ENCODE measurements around the gene PPP6R2. TPM values are rescaled to one million over a fixed set of nuclear protein-coding genes. Genes with fewer than 3 reads are reported as not detected.
A peak's percentile ranks its signal among the peaks of the same experiment; 100 is the strongest.

Gene PPP6R2
- total RNA-seq, 6 experiments from 2014 or later: 38.3 to 80.3 (median 54.4) TPM

DNA sequence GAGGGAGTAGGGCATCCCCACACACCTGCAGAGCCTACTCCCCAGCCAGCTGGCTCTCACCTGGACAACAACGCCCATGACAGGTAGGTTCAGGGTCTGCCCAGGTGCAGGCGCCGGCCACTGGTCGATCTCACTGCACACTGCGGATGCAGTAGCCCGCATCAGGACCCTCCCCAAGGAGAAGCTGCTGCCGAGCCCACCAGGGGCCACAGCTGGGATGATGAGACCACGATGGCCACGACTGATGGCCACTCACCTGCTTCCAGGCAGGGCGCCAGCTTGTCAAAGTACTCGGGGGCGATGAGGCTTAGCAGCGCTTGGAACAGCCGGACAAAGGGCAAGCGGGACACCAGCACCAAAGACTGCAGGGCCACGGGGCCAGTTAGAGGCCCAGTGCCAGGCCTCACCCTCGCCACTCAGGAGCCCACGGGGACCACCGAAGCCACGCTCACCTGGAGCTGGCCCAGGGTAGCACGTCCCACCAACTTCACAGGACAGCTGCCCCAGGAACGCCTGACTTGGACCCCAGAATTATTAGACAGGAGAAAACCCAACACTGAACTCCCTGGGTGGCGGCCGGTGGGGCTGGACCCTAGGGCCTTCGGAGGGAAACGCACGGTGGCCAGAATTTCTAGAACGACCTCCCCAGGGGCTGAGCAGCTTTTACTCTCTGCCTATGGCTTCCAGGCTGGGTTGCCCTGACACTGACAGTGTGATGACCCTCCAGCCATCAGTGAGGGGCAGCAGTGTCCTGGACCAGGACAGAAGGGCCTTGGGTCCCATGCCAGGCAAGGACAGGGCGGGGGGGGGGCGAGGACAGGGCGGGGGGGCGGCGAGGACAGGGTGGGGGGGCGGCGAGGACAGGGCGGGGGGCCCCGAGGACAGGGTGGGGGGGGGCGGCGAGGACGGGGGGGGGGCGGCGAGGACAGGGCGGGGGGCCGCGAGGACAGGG, 26.7 kb upstream of the PPP6R2 start:
- peak in 1 of 3 donors; percentile 48 for DNase-seq
- no peaks in the 10 kb centered on the region for H3K27me3 ChIP-seq
- no peaks in the 10 kb centered on the region for H3K4me1 ChIP-seq
- H3K4me3 ChIP-seq: no peak overlapping the region
- ATAC-seq: no peak
- intact Hi-C loops (cut with DNase I): no loop called here
- H3K27ac ChIP-seq: no peak overlapping the region
- WGBS (ENCODE audit: insufficient coverage, low coverage, low lambda C conversion rate, missing lambda C conversion rate): 56% methylated on average over 7 of the region's 45 CpGs
- no peak for TF ChIP-seq POLR2A (IDR thresholded peaks at IDR 0.05)
- TF ChIP-seq, protein P1, sequence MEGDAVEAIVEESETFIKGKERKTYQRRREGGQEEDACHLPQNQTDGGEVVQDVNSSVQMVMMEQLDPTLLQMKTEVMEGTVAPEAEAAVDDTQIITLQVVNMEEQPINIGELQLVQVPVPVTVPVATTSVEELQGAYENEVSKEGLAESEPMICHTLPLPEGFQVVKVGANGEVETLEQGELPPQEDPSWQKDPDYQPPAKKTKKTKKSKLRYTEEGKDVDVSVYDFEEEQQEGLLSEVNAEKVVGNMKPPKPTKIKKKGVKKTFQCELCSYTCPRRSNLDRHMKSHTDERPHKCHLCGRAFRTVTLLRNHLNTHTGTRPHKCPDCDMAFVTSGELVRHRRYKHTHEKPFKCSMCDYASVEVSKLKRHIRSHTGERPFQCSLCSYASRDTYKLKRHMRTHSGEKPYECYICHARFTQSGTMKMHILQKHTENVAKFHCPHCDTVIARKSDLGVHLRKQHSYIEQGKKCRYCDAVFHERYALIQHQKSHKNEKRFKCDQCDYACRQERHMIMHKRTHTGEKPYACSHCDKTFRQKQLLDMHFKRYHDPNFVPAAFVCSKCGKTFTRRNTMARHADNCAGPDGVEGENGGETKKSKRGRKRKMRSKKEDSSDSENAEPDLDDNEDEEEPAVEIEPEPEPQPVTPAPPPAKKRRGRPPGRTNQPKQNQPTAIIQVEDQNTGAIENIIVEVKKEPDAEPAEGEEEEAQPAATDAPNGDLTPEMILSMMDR (IDR thresholded peaks at IDR 0.05): no peak
- no peaks in the 10 kb centered on the region for H3K36me3 ChIP-seq
- H3K9me3 ChIP-seq: no peaks in the 10 kb centered on the region

DNA sequence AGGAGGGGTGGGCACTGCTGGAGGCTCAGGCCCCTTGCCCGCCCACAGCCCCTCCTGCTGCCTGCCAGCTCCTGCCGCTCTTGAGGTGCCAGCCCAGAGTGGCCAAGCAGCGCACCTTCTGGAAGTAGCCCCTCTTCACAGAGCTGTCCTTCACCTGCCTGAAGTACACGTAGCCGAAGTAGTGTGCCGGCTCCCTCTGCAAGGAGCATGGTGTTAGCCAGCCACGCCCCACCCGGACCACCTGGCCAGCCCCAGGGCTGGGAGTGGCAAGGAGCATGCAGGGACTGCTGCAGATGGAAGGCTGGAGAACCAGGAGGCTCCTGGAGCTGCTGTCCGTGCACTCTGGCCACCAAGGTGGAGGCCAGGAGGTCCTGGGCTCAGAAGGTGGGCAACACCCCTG, 25.9 kb upstream of the PPP6R2 start:
- ATAC-seq (no peak), DNase-seq (peak in 1 of 3 donors; percentile 49)
- Histone ChIP-seq H3K4me1 (peaks cover 0 to 1% (median 0%) of the 10 kb centered on the region in 4 donors), H3K9me3 (no peaks in the 10 kb centered on the region), H3K36me3 (no peaks in the 10 kb centered on the region), H3K4me3 (no peak overlapping the region), H3K27ac (no peak overlapping the region), H3K27me3 (no peaks in the 10 kb centered on the region)
- no peak for TF ChIP-seq POLR2A (IDR thresholded peaks at IDR 0.05)
- TF ChIP-seq, protein P1 (IDR thresholded peaks at IDR 0.05): no peak
- no CpG with 5 or more reads among the region's 9 CpGs for WGBS (ENCODE audit: insufficient coverage, low coverage, low lambda C conversion rate, missing lambda C conversion rate)
- intact Hi-C loops (cut with DNase I): no loop called here

DNA sequence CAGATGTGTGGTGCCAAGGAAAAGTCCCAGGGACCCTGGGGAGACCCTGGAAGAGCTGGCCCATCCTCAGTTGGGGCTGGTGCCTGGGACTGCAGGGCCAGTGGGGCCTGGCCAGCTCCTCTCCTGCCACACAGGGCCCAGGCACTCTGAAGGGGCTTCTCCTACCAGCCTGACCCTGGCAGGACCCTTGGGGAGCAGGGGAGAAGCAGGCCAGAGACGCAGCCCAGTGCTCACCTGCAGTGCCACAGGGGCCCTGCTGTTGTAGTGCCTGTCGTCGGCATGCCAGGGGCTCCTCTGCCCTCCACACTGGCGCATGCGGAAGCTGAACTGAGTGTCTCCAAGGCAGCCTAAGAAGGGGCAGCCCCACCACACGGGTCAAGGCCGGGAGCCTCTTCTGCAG, 25.5 kb upstream of the PPP6R2 start:
- H3K27ac ChIP-seq: no peak overlapping the region
- no CpG with 5 or more reads among the region's 7 CpGs for WGBS (ENCODE audit: insufficient coverage, low coverage, low lambda C conversion rate, missing lambda C conversion rate)
- intact Hi-C loops (cut with DNase I): no loop called here

DNA sequence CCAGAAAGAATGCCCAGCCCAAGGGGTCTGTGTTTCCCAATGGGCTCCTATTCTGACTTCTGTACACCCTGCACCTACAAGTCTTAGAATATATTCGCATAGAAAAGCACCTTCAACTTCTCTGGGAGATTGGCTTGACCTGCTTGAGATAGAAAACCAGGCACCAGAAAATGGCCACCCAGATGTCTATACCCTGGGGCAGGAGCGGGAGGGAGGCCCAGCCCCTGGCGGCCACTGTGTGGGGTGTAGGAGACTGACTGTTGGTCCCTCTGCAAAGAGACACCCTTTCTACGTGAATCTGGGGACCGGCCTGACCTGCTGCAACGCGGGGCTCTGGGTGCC, 24.8 kb upstream of the PPP6R2 start:
- WGBS (ENCODE audit: insufficient coverage, low coverage, low lambda C conversion rate, missing lambda C conversion rate): 100% methylated on average over 1 of the region's 7 CpGs
- TF ChIP-seq, protein P1 (IDR thresholded peaks at IDR 0.05): no peak
- TF ChIP-seq POLR2A (IDR thresholded peaks at IDR 0.05): no peak
- H3K27ac ChIP-seq: no peak overlapping the region

More for the DNA sequence above, 25.5 kb upstream of the PPP6R2 start:
- no peak overlapping the region for H3K4me3 ChIP-seq
- no peaks in the 10 kb centered on the region for H3K9me3 ChIP-seq
- peak in 1 of 3 donors; percentile 39 for DNase-seq
- no peaks in the 10 kb centered on the region for H3K36me3 ChIP-seq
- no peak for ATAC-seq
- peaks cover 0 to 4% (median 2%) of the 10 kb centered on the region in 4 donors for H3K4me1 ChIP-seq
- H3K27me3 ChIP-seq: no peaks in the 10 kb centered on the region
- TF ChIP-seq, protein P1 (IDR thresholded peaks at IDR 0.05): no peak
- no peak for TF ChIP-seq POLR2A (IDR thresholded peaks at IDR 0.05)

More for the DNA sequence above, 24.8 kb upstream of the PPP6R2 start:
- H3K4me3 ChIP-seq: no peak overlapping the region
- H3K9me3 ChIP-seq: no peaks in the 10 kb centered on the region
- no peak for DNase-seq
- ATAC-seq: no peak
- no peaks in the 10 kb centered on the region for H3K27me3 ChIP-seq
- intact Hi-C loops (cut with DNase I): no loop called here
- peaks cover 0 to 5% (median 2%) of the 10 kb centered on the region in 4 donors for H3K4me1 ChIP-seq
- no peaks in the 10 kb centered on the region for H3K36me3 ChIP-seq
